HepG2 (cell line): Measurements from ENCODE around the gene IPMK. TPM values are rescaled to one million over a fixed set of nuclear protein-coding genes. Genes with fewer than 3 reads are reported as not detected.

ENCODE experiments used
- ARNTL ChIP-seq: sonication (generic); formaldehyde crosslinking; IDR thresholded peaks from 2 replicates; pipeline ENCODE4 v1.4.0; 2020; ENCODE audit warnings: mild to moderate bottlenecking, missing genetic modification reagents
- HOMEZ ChIP-seq: IDR thresholded peaks from 2 replicates; pipeline ENCODE4 v1.6.1; 2016; ENCODE audit warnings: low read depth
- HOXA9 ChIP-seq: sonication (generic); formaldehyde crosslinking; IDR thresholded peaks from 2 replicates; pipeline ENCODE4 v1.8.1; 2022; ENCODE audit warnings: missing genetic modification reagents, mild to moderate bottlenecking, moderate library complexity, borderline replicate concordance
- KDM5B ChIP-seq: sonication (generic); formaldehyde crosslinking; IDR thresholded peaks from 2 replicates; pipeline ENCODE4 v1.4.0; 2020; ENCODE audit warnings: missing genetic modification reagents, mild to moderate bottlenecking, borderline replicate concordance
- MAFG ChIP-seq: sonication (generic); formaldehyde crosslinking; IDR thresholded peaks from 2 replicates; pipeline ENCODE4 v1.5.1; 2020; ENCODE audit warnings: mild to moderate bottlenecking, missing genetic modification reagents
- MED1 ChIP-seq: sonication (generic); formaldehyde crosslinking; IDR thresholded peaks from 2 replicates; pipeline ENCODE4 v1.4.0; 2020; ENCODE audit warnings: missing genetic modification reagents
- MEF2D ChIP-seq: sonication (generic); formaldehyde crosslinking; IDR thresholded peaks from 2 replicates; pipeline ENCODE4 v1.5.1; 2020; ENCODE audit warnings: mild to moderate bottlenecking, missing genetic modification reagents
- MIER2 ChIP-seq: IDR thresholded peaks from 2 replicates; pipeline ENCODE4 v1.6.1; 2016; ENCODE audit warnings: missing biosample characterization, missing genetic modification reagents
- MZF1 ChIP-seq: sonication (generic); formaldehyde crosslinking; IDR thresholded peaks from 2 replicates; pipeline ENCODE4 v1.8.1; 2023; ENCODE audit warnings: mild to moderate bottlenecking, missing genetic modification reagents, borderline replicate concordance
- REST ChIP-seq, 2 experiments: IDR thresholded peaks; 2 replicates each; pipeline ENCODE4 v1.6.1; 2011 to 2012; ENCODE audit warnings: low read length in 2 of 2, borderline replicate concordance in 1 of 2, low read depth in 1 of 2, mild to moderate bottlenecking in 1 of 2, moderate library complexity in 1 of 2
- SMAD9 ChIP-seq: sonication (generic); formaldehyde crosslinking; IDR thresholded peaks from 2 replicates; pipeline ENCODE4 v1.5.1; 2020; ENCODE audit warnings: mild to moderate bottlenecking, missing genetic modification reagents
- SOX5 ChIP-seq: IDR thresholded peaks from 2 replicates; pipeline ENCODE4 v1.6.1; 2016; ENCODE audit warnings: borderline replicate concordance
- SRY ChIP-seq: sonication (generic); formaldehyde crosslinking; IDR thresholded peaks from 2 replicates; pipeline ENCODE4 v1.8.0; 2022; ENCODE audit warnings: mild to moderate bottlenecking, missing genetic modification reagents
- STAG1 ChIP-seq: sonication (generic); formaldehyde crosslinking; IDR thresholded peaks from 2 replicates; pipeline ENCODE4 v1.4.0; 2020; ENCODE audit warnings: missing genetic modification reagents
- U2AF2 ChIP-seq: fragments of 200-400 bp; formaldehyde crosslinking; IDR thresholded peaks from 2 replicates; pipeline ENCODE4 v1.6.1; 2017; ENCODE audit warnings: low read depth, mild to moderate bottlenecking, low read length
- ZBED4 ChIP-seq: sonication (generic); formaldehyde crosslinking; IDR thresholded peaks from 2 replicates; pipeline ENCODE4 v1.4.0; 2020; ENCODE audit warnings: missing genetic modification reagents, borderline replicate concordance
- ZBTB42 ChIP-seq: sonication (generic); formaldehyde crosslinking; IDR thresholded peaks from 2 replicates; pipeline ENCODE4 v1.5.0; 2020; ENCODE audit warnings: mild to moderate bottlenecking, missing genetic modification reagents
- ZNF331 ChIP-seq: sonication (generic); formaldehyde crosslinking; IDR thresholded peaks from 2 replicates; pipeline ENCODE4 v1.4.0; 2020; ENCODE audit warnings: missing genetic modification reagents
- ZNF431 ChIP-seq: sonication (generic); formaldehyde crosslinking; IDR thresholded peaks from 2 replicates; pipeline ENCODE4 v1.9.0; 2022; ENCODE audit warnings: missing genetic modification reagents, low read depth, mild to moderate bottlenecking, borderline replicate concordance
- ZNF639 ChIP-seq: conservative IDR thresholded peaks from 2 replicates; pipeline ENCODE4 v1.6.1; 2018; ENCODE audit warnings: missing genetic modification reagents
- ZNF672 ChIP-seq: sonication (generic); formaldehyde crosslinking; IDR thresholded peaks from 2 replicates; pipeline ENCODE4 v1.8.1; 2022; ENCODE audit warnings: missing genetic modification reagents
- polyA plus RNA-seq, 8 experiments: library from polyadenylated mRNA; depleted of rRNA in 3 of 8; stranded (reverse) in 7 of 8; unstranded in 1 of 8; fragments of >200 nt; fragmentation: Illumina TruSeq in 4 of 8; extraction: Trizol in 4 of 8; gene quantifications; 2 replicates each; pipeline versions ENCODE4 v1.2.1 to v1.2.3, GENCODE V29; 2011 to 2016; ENCODE audit warnings: low read depth in 4 of 8, missing spikeins in 1 of 8, mixed read lengths in 1 of 8; ENCODE audit not compliant: insufficient read depth in 1 of 8
- total RNA-seq, 5 experiments: library from RNA; depleted of rRNA; stranded (reverse); fragments of >200 nt; fragmentation: Illumina TruSeq; extraction: Trizol; gene quantifications; 2 replicates each; pipeline ENCODE4 v1.2.3, GENCODE V29; 2016; ENCODE audit warnings: low read depth in 1 of 5

Gene IPMK
- total and polyA plus RNA-seq, 2 of the 13 experiments (the other 11 are each of a cell fraction or from before 2014, with no cell fraction given): 2.7 to 3.9 TPM

- TF ChIP-seq ZBED4 (CRISPR knock-in tag) (no peak), STAG1 (CRISPR knock-in tag) (peak; percentile 85), MZF1 (CRISPR knock-in tag) (no peak), HOMEZ (CRISPR knock-in tag) (no peak), MIER2 (CRISPR knock-in tag) (0 out of 2 replicates have a peak, but pooled peaks have one; percentile 28), ARNTL (CRISPR knock-in tag) (no peak), REST (IDR thresholded peaks at IDR 0.05; ENCODE audit: borderline replicate concordance in 1 of 2, low read depth in 1 of 2, low read length in 2 of 2) (0 out of 4 replicates have a peak, but pooled peaks of 1 of the 2 experiments have one; percentile 8), MEF2D (no peak), KDM5B (CRISPR knock-in tag) (no peak), SOX5 (CRISPR knock-in tag) (0 out of 2 replicates have a peak, but pooled peaks have one; percentile 16), U2AF2 (no peak), ZNF431 (CRISPR knock-in tag) (no peak), SMAD9 (CRISPR knock-in tag) (no peak), ZNF639 (CRISPR knock-in tag) (no peak), HOXA9 (CRISPR knock-in tag) (no peak), ZNF672 (no peak), SRY (CRISPR knock-in tag) (no peak), ZBTB42 (no peak), ZNF331 (0 out of 2 replicates have a peak, but pooled peaks have one; percentile 8), MED1 (CRISPR knock-in tag) (no peak), MAFG (CRISPR knock-in tag) (no peak)
These were observed 31.9 kb upstream of the IPMK start (continued) for GRCh38 chr10:58299580-58299979.
